WERI-Rb-1 (cell line): Measurements from ENCODE around the gene REXO4.

ENCODE experiments used
- DNase-seq: peaks from one replicate; pipeline ENCODE4 v3.0.0-alpha.2; 2020
- H3K27ac ChIP-seq: fragments of 250-450 bp; sonication (Bioruptor Pico); 2 replicates; pipeline ENCODE4 v1.5.1; 2020; ENCODE audit warnings: mild to moderate bottlenecking, moderate library complexity
- H3K27me3 ChIP-seq: fragments of 250-450 bp; sonication (Bioruptor Pico); 2 replicates; pipeline ENCODE4 v1.5.1; 2021; ENCODE audit warnings: mild to moderate bottlenecking, low read depth, moderate library complexity; ENCODE audit not compliant: insufficient read depth, severe bottlenecking
- H3K36me3 ChIP-seq: fragments of 250-450 bp; sonication (Bioruptor Pico); 2 replicates; pipeline ENCODE4 v1.5.1; 2020; ENCODE audit warnings: mild to moderate bottlenecking, moderate library complexity
- H3K4me3 ChIP-seq: 2 replicates; pipeline ENCODE4 v1.5.1; 2011; ENCODE audit warnings: low read depth, mild to moderate bottlenecking, control low read depth, low read length
- H3K9me3 ChIP-seq: fragments of 250-450 bp; sonication (Bioruptor Pico); 2 replicates; pipeline ENCODE4 v1.5.1; 2021; ENCODE audit warnings: mild to moderate bottlenecking, moderate library complexity; ENCODE audit not compliant: severe bottlenecking
- TF ChIP-seq, protein P1 (sequence below): IDR thresholded peaks from 2 replicates; pipeline ENCODE4 v1.5.1; 2011; ENCODE audit warnings: low read depth, mild to moderate bottlenecking, control low read depth, inconsistent platforms, low read length

Gene REXO4

DNA sequence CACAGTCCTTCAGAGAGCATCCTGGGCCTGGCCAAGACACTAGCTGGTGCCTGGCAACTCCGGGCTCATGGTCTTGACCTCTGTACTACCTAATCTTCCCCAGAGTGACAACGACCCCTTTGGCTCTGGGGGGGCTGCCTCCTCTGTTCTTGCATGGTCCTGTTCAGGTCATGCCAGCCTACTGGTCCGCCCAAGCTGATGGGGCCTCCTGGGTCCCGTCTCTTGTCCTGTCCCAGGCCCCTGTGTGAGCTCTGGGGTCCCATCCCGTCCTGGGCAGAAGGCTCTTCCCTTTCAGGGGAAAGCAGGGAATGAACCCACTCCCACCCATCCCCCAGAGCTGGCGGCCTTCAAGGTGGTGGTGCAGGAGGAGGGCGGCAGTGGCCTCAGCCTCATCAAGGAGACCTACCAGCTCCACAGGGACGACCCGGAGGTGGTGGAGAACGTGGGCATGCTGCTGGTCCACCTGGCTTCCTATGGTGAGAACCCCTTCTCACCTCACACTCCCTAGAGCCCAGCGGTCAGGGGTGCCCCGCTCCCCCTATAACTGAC lies 13.3 kb downstream of the REXO4 start:
- TF ChIP-seq, protein P1, sequence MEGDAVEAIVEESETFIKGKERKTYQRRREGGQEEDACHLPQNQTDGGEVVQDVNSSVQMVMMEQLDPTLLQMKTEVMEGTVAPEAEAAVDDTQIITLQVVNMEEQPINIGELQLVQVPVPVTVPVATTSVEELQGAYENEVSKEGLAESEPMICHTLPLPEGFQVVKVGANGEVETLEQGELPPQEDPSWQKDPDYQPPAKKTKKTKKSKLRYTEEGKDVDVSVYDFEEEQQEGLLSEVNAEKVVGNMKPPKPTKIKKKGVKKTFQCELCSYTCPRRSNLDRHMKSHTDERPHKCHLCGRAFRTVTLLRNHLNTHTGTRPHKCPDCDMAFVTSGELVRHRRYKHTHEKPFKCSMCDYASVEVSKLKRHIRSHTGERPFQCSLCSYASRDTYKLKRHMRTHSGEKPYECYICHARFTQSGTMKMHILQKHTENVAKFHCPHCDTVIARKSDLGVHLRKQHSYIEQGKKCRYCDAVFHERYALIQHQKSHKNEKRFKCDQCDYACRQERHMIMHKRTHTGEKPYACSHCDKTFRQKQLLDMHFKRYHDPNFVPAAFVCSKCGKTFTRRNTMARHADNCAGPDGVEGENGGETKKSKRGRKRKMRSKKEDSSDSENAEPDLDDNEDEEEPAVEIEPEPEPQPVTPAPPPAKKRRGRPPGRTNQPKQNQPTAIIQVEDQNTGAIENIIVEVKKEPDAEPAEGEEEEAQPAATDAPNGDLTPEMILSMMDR: no peak
- Histone ChIP-seq H3K36me3 (peaks cover 49% of the 10 kb centered on the region), H3K27me3 (no peaks in the 10 kb centered on the region)

DNA sequence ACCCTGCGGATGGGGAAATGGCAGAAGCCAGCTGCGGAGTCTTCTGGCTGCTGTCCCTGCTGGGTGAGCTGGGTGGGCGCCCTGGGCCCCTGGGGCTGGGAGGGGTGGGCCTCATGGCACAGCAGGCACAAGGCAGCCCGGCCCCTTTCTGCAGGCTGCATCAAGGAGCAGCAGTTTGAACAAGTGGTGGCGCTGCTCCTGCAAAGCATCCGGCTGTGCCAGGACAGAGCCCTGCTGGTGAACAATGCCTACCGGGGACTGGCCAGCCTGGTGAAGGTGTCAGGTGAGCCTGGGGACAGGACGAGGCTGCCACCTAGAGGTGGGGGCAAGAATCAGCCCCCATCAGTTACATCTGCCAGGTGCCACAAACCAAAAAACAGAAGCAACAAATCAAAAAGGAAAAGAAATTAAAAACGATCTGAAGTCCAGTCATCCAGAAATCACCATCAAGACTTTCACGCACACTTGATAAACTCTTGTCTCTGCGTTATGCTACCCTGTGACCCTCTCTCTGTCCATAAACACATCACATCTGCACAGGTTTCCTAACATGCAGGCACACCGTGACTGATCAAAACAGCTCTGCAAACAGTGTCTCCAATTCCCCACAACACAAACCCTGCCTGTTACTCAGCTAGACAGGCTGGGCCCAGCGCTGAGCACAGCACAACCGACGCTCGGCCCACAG lies 13.9 kb downstream of the REXO4 start:
- TF ChIP-seq, protein P1: peak; percentile 71
- H3K27ac ChIP-seq: no peak overlapping the region
- DNase-seq: peak; percentile 51
- H3K9me3 ChIP-seq: no peaks in the 10 kb centered on the region
- H3K4me3 ChIP-seq: no peak overlapping the region
- H3K36me3 ChIP-seq: peaks cover 45% of the 10 kb centered on the region
- H3K27me3 ChIP-seq: no peaks in the 10 kb centered on the region

More for the DNA sequence above, 13.3 kb downstream of the REXO4 start:
- Histone ChIP-seq H3K9me3 (no peaks in the 10 kb centered on the region), H3K27ac (no peak overlapping the region), H3K4me3 (no peak overlapping the region)
- no peak for DNase-seq

DNA sequence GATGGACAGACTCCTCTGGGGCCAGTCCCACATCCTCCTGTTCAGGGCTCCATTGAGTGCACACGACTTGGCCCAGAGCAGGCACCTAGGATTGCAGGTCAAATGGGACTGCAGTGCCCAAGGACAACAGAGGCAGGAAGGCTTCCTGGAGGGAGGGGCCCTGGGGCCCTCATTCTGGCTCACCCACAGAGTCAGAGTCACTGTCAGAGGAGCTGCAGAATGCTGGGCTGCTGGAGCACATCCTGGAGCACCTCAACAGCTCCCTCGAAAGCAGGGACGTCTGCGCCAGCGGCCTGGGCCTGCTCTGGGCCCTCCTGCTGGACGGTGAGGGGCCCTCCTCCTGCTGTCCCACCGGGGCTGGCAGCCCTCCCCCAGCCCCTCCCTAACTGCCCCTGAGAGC lies 15.1 kb downstream of the REXO4 start:
- Histone ChIP-seq H3K27ac (no peak overlapping the region), H3K36me3 (peaks cover 34% of the 10 kb centered on the region), H3K27me3 (no peaks in the 10 kb centered on the region), H3K4me3 (no peak overlapping the region), H3K9me3 (no peaks in the 10 kb centered on the region)
- DNase-seq: no peak
- TF ChIP-seq, protein P1: no peak

DNA sequence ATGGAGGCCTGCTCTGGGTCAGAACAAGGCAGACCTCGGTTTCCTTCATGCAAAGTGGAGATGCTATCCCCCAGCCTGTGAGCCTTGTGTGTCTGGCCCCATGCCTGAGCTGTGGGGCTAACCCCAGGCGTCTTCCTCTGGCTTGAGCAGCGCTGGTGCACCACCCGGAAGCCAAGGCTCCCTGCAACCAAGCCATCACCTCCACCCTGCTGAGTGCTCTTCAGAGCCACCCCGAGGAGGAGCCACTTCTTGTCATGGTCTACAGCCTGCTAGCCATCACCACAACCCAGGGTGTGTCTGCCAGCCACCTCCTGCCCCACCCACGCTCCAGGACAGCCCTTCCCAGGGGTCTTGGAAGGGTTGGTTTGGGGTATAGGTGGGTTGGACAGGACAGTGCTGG lies 16.2 kb downstream of the REXO4 start:
- Histone ChIP-seq H3K27me3 (no peaks in the 10 kb centered on the region), H3K36me3 (peaks cover 24% of the 10 kb centered on the region), H3K27ac (no peak overlapping the region), H3K4me3 (no peak overlapping the region), H3K9me3 (no peaks in the 10 kb centered on the region)
- DNase-seq: no peak
- TF ChIP-seq, protein P1: no peak

DNA sequence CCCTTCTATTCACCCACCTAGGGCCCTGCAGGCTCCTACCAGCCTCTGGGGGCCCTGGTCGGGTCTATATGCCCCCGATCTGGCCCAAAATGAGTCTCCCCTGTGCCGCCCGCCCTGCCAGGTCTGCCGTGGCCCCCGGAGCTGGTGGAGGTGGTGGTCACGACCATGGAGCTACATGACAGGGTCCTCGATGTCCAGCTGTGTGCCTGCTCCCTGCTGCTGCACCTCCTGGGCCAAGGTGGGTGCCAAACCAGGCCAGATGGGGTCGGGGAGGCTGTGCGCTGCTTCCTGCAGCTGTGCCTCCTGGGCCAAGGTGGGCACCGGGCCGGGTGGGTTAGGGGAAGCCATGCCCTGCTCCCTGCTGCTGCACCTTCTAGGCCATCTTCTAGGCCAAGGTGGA lies 17.5 kb downstream of the REXO4 start:
- peaks cover 11% of the 10 kb centered on the region for H3K36me3 ChIP-seq
- no peak for DNase-seq
- TF ChIP-seq, protein P1: no peak

DNA sequence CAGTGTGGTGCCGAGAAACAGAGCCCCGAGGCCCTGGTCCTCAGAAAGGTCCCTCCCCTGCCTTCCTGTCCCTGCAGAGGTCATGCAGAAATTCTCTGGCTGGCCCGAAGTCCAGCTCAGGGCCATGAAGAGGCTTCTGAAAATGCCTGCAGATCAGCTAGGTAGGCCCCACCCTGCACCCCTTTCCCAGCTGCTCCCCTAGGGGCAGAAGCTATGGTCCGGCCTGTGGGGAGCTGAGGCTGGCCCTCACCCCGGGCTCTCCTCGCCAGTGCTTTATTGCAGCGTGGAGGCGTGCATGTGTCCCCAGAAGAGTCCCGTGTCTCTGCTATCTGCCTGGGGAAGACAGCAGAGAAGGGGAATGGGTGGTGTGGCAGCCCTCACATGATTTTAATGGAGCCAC lies 19.9 kb downstream of the REXO4 start:
- no peaks in the 10 kb centered on the region for H3K27me3 ChIP-seq
- H3K27ac ChIP-seq: no peak overlapping the region
- H3K9me3 ChIP-seq: no peaks in the 10 kb centered on the region
- no peaks in the 10 kb centered on the region for H3K36me3 ChIP-seq
- TF ChIP-seq, protein P1: no peak
- DNase-seq: no peak
- no peak overlapping the region for H3K4me3 ChIP-seq

More for the DNA sequence above, 17.5 kb downstream of the REXO4 start:
- H3K4me3 ChIP-seq: no peak overlapping the region
- H3K27me3 ChIP-seq: no peaks in the 10 kb centered on the region
- H3K9me3 ChIP-seq: no peaks in the 10 kb centered on the region
- no peak overlapping the region for H3K27ac ChIP-seq
